ENCODE results near the gene CRYBG2.

DNA sequence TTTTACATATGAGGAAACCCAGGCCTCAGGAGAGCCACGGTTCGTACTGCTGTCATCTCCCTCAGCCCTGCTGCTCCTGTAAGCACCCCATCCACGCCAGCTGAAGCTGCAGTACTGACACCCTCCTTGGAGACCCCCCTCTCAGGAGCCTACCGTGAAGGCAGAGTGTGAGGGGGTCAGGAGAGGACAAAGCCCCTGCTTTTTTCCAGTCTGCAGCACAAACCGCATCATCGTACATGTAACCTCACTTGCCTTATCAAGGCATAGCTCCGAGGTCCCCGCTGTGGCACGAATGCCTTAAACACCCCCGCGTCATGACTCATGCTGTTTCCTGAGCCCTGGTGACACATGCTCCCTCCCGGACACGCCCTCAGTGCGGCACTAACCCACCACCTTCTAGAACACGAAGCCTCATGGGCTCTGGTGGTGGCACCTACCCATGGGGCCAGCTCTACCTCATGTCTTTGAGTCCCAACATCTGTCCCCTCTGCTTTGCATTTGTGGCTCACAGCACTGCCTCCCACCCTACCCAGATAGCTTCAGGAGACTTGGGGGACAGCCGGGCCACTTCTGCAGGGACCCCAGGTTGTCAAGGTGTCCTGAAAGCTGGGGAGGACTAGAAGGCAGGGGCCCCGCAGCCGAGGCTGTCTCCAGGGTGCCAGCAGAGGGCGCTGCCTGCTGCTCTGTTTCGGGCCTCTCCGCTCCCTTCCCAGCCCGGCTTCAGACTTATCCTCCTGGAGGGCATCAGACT, 69.2 kb downstream of the CRYBG2 start:
- TF ChIP-seq CTCF (IDR thresholded peaks at IDR 0.05) = peak; percentile 64 to 88 (median 82)
- no peak for TF ChIP-seq POLR2A (IDR thresholded peaks at IDR 0.05)

Measured in Peyer's patch (tissue), 4 donors.